ENCODE results near the gene TGFBI.

Gene TGFBI

DNA sequence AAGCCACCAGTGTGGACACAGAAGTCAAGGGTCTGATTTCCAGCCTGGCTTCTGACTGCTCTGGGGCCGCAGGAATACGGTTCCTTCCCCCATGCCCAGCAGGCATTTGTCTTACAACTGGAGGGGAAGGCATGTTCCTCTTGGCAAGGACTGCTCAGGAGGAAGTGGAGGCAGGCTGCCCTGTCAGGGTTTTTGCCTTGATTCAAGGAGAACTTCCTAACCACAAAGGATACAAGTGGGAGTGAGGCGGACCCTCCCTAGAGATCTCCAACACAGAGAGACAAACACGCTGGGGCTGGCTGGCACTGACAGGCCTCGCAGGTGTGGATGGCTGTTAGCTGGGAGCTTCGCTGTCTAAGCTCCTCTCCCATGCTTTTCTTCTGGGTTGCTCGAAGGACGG is 19.1 kb downstream of the TGFBI start:
- in situ Hi-C loops (cut with HindIII; ENCODE audit: low sequenced_read_pairs), result no loop called here
- TF ChIP-seq, protein P1, sequence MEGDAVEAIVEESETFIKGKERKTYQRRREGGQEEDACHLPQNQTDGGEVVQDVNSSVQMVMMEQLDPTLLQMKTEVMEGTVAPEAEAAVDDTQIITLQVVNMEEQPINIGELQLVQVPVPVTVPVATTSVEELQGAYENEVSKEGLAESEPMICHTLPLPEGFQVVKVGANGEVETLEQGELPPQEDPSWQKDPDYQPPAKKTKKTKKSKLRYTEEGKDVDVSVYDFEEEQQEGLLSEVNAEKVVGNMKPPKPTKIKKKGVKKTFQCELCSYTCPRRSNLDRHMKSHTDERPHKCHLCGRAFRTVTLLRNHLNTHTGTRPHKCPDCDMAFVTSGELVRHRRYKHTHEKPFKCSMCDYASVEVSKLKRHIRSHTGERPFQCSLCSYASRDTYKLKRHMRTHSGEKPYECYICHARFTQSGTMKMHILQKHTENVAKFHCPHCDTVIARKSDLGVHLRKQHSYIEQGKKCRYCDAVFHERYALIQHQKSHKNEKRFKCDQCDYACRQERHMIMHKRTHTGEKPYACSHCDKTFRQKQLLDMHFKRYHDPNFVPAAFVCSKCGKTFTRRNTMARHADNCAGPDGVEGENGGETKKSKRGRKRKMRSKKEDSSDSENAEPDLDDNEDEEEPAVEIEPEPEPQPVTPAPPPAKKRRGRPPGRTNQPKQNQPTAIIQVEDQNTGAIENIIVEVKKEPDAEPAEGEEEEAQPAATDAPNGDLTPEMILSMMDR (IDR thresholded peaks at IDR 0.05; ENCODE audit: low read depth, low read length), result no peak
- H3K4me3 ChIP-seq (ENCODE audit: low read depth, low read length), result no peak overlapping the region
- no peak for DNase-seq (ENCODE audit: low read depth, low spot score)

DNA sequence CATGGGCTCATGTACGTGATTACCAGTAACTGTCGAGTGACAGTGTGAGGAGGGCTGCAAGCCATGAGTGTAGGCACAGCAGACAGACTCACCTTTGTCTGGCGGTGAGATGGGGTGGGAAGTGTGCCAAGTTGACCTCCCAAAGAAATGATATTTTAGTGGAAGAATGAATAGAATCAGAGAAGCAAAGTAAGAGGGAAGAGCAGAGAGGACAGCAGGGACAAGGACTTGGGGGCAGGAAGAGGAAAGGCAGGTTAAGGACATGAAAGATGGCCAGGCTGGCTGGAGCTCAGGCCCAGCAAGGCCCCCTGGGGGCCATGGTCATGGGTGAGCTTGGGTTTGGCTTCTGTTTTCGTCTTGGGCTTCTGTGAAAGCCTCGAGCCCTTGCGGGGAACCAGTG is 20.2 kb downstream of the TGFBI start:
- in situ Hi-C loops (cut with HindIII; ENCODE audit: low sequenced_read_pairs), result no loop called here
- TF ChIP-seq, protein P1 (IDR thresholded peaks at IDR 0.05; ENCODE audit: low read depth, low read length), result no peak
- DNase-seq (ENCODE audit: low read depth, low spot score), result no peak

DNA sequence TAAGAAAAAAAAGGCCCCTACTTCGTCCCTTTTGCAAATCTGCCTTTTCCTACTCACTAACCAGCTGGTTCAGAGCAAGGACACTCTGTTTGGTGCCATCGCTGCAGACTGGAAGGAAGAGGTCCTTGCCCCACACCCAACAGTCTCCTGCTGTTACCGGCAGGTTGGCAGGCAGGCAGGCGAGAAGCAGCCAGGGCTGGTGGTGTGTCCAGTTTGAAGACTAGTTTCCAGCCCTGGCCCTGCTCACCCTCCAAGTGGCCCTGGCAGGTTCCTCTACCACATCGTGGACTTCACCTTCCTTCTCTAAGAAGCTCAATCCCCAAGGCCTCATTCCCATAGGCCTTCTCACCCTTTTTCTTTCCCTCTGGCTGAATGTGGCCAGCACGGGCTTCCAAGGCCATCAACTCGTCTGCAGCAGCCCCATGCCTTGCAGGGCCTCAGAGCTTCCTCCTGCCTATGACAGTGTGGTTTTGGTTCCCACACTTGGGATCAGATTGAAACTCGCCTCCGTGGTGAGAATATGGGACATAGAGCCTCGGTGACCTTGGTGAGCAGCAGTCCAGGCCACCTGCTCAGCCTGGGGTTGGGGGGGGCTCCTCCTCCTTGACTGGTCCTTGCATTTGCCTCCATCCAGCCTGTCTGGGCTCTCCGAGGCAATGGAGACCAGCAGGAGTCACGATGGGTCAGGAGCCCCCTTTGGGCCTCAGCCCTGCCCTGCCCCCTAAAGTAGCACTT is 22.9 kb downstream of the TGFBI start:
- in situ Hi-C loops (cut with HindIII; ENCODE audit: low sequenced_read_pairs), result no loop called here
- TF ChIP-seq, protein P1 (IDR thresholded peaks at IDR 0.05; ENCODE audit: low read depth, low read length), result no peak
- H3K4me3 ChIP-seq (ENCODE audit: low read depth, low read length), result no peak overlapping the region
- no peak for DNase-seq (ENCODE audit: low read depth, low spot score)

More for the DNA sequence above, 20.2 kb downstream of the TGFBI start:
- H3K4me3 ChIP-seq (ENCODE audit: low read depth, low read length), result no peak overlapping the region

DNA sequence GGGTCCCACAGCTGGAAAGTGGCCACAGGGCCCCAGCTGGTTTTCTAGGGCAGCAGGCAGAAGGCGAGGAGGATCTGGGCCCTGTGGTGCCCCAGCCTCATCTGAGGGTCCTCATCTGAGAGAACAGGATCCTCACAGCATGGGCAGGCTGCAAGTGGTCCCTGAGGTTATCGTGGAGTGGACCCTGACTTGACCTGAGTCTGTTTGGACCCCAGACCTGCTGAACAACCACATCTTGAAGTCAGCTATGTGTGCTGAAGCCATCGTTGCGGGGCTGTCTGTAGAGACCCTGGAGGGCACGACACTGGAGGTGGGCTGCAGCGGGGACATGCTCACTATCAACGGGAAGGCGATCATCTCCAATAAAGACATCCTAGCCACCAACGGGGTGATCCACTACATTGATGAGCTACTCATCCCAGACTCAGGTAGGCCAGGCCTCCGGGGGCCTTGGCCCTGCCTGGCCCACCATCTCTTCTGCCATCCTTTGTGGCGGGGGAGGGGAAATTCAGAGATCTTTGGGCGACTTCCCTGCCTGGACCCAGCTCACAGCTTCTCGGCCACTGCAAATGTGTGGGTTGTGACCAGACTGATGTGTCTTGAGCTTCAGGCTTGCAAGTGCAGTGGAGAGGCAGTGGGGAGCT is 24.0 kb downstream of the TGFBI start:
- in situ Hi-C loops (cut with HindIII; ENCODE audit: low sequenced_read_pairs), result no loop called here
- TF ChIP-seq, protein P1 (IDR thresholded peaks at IDR 0.05; ENCODE audit: low read depth, low read length), result no peak
- no peak overlapping the region for H3K4me3 ChIP-seq (ENCODE audit: low read depth, low read length)
- DNase-seq (ENCODE audit: low read depth, low spot score), result no peak

DNA sequence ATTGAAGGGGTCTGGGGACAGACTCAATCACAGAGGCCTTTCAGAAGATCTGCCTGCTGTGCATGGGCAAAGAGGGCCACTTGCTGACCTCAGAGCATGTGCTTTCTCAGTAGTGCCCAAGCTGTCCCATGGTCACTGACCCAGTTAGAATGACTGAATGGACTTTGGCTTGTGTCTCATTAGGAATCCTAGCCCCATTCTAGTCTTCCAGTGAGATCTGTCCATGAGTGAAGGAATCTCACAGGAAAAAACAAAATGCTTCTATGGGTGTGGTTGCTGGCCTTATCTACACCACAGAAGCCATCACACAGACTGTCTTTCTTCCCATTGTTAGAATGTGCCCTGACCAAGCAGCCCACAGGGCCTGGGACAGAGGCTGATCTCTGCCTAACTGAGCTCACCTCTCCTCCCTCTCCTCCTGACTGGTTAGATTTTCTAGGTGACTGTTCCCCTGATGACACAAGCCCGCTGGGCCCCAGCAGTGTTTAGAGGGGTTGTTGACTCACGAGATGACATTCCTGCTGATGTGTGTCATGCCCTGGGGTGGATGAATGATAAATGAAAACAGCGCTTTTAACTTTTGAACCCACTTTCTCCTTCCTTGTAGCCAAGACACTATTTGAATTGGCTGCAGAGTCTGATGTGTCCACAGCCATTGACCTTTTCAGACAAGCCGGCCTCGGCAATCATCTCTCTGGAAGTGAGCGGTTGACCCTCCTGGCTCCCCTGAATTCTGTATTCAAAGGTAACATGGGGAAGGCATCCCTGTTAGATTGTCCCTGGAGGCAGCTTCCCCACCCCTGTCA is 24.8 kb downstream of the TGFBI start:
- H3K4me3 ChIP-seq (ENCODE audit: low read depth, low read length), result no peak overlapping the region
- in situ Hi-C loops (cut with HindIII; ENCODE audit: low sequenced_read_pairs), result no loop called here
- DNase-seq (ENCODE audit: low read depth, low spot score), result peak; percentile 94
- TF ChIP-seq, protein P1 (IDR thresholded peaks at IDR 0.05; ENCODE audit: low read depth, low read length), result no peak

DNA sequence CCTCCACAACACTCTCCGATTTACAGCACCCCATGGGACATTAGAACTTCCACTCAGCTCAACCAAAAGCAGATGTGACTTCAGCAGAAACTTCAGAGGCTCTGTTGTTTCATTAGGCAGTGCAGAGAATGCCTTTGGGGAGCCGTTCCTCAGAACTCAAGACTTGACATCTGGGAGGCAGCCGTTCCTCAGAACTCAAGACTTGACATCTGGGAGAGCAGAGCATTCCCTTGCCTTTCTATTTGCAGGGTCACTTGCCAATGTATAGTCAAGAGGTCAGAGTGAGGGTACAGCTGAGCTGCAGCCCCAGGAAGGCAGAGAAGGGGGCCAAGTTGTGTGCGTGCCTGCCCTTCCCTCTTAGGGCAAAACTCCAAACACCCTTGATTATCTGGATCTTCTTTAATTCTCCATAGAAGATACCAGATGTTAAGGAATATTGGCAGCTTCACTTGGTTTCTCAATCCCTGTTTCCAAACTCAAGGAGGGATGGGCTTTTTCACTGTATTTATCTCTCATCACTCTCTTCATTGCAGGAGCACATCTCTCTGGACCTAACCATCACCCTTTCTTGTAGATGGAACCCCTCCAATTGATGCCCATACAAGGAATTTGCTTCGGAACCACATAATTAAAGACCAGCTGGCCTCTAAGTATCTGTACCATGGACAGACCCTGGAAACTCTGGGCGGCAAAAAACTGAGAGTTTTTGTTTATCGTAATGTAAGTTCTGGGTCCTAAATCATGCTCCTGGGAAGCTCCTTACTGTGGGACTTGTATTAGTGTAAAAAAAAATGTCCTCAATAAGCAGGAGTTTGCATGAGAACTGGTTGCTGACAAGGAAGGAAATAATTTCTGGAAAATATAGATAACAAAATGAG is 25.6 kb downstream of the TGFBI start:
- TF ChIP-seq, protein P1 (IDR thresholded peaks at IDR 0.05; ENCODE audit: low read depth, low read length), result no peak
- no peak for DNase-seq (ENCODE audit: low read depth, low spot score)
- no peak overlapping the region for H3K4me3 ChIP-seq (ENCODE audit: low read depth, low read length)
- in situ Hi-C loops (cut with HindIII; ENCODE audit: low sequenced_read_pairs), result no loop called here
